K562 (cell line): ENCODE measurements around the gene MYO1D. TPM values are rescaled to one million over a fixed set of nuclear protein-coding genes. Genes with fewer than 3 reads are reported as not detected.

Experiments used
- BDP1 ChIP-seq: IDR thresholded peaks from 3 replicates; pipeline ENCODE4 v1.6.1; 2011; ENCODE audit not compliant: insufficient read length, insufficient read depth
- C11orf30 ChIP-seq: fragments of 450-650 bp; IDR thresholded peaks from 2 replicates; pipeline ENCODE4 v1.6.1; 2016; ENCODE audit warnings: low read depth, mild to moderate bottlenecking
- CREM ChIP-seq: IDR thresholded peaks from 2 replicates; pipeline ENCODE4 v1.6.1; 2014; ENCODE audit warnings: antibody characterized with exemption, low read depth
- CSDE1 ChIP-seq, 2 experiments: fragments of 450-650 bp; IDR thresholded peaks; 2 replicates each; pipeline ENCODE4 v1.6.1; 2016; ENCODE audit warnings: mild to moderate bottlenecking in 1 of 2
- DACH1 ChIP-seq: fragments of 450-650 bp; IDR thresholded peaks from 2 replicates; pipeline ENCODE4 v1.6.1; 2018; ENCODE audit not compliant: partially characterized antibody
- TCF7L2 ChIP-seq: fragments of 150-350 bp; IDR thresholded peaks from 2 replicates; pipeline ENCODE4 v1.6.1; 2016; ENCODE audit warnings: low read depth, mild to moderate bottlenecking, low read length, moderate library complexity
- YY1 ChIP-seq, 3 experiments: IDR thresholded peaks; 2 replicates each; pipeline ENCODE4 v1.6.1; 2011; ENCODE audit warnings: low read length in 2 of 3, mild to moderate bottlenecking in 2 of 3, moderate library complexity in 2 of 3, borderline replicate concordance in 1 of 3, control low read depth in 1 of 3, low read depth in 1 of 3; ENCODE audit not compliant: insufficient read depth in 3 of 3, insufficient replicate concordance in 2 of 3, control insufficient read depth in 1 of 3, insufficient read length in 1 of 3; ENCODE audit errors: extremely low read depth in 1 of 3
- ZNF133 ChIP-seq: fragments of 250-450 bp; sonication (Bioruptor Pico); IDR thresholded peaks from 2 replicates; pipeline ENCODE4 v1.4.0; 2020; ENCODE audit warnings: mild to moderate bottlenecking
- ZNF354B ChIP-seq: fragments of 250-450 bp; sonication (Bioruptor Pico); IDR thresholded peaks from 2 replicates; pipeline ENCODE4 v1.4.0; 2020
- ZNF79 ChIP-seq: fragments of 250-450 bp; sonication (Bioruptor Pico); IDR thresholded peaks from 2 replicates; pipeline ENCODE4 v1.4.0; 2020; ENCODE audit warnings: low read depth, mild to moderate bottlenecking, moderate library complexity
- polyA plus RNA-seq, 8 experiments: library from polyadenylated mRNA; depleted of rRNA in 4 of 8; stranded (reverse) in 5 of 8; unstranded in 3 of 8; fragments of >200 nt; fragmentation: Nextera tagmentation in 2 of 8; fragmentation: Illumina TruSeq in 1 of 8; extraction: Ambion mirVana in 2 of 8; extraction: Trizol in 1 of 8; gene quantifications; 2 replicates each; pipeline versions ENCODE4 v1.2.1 to v1.2.3, GENCODE V29; 2011 to 2014; ENCODE audit warnings: inconsistent platforms in 1 of 8, missing spikeins in 1 of 8
- total RNA-seq, 7 experiments: library from RNA; depleted of rRNA in 6 of 7; stranded (reverse); fragments of >200 nt in 6 of 7; fragmentation: Illumina TruSeq in 2 of 7; extraction: Trizol in 2 of 7; gene quantifications; 2 replicates each; pipeline versions ENCODE4 v1.2.1 to v1.2.3, GENCODE V29; 2011 to 2021; ENCODE audit warnings: low replicate concordance in 1 of 7
- TF ChIP-seq, protein P1 (sequence below): fragments of 250-450 bp; sonication (Bioruptor Pico); IDR thresholded peaks from 2 replicates; pipeline ENCODE4 v1.8.0; 2022; ENCODE audit warnings: inconsistent platforms
- TF ChIP-seq, protein P2 (sequence below), 2 experiments: fragments of 450-650 bp in 1 of 2; sonication (generic) in 1 of 2; formaldehyde crosslinking; conservative IDR thresholded peaks; 2 replicates each; pipeline versions ENCODE4 v1.4.0 to v1.8.1; 2020 to 2022; ENCODE audit warnings: mild to moderate bottlenecking in 1 of 2, missing genetic modification reagents in 1 of 2
- TF ChIP-seq, protein P3 (sequence below), 2 experiments: fragments of 250-450 bp in 1 of 2; fragments of 450-650 bp in 1 of 2; sonication (Bioruptor Pico) in 1 of 2; IDR thresholded peaks; 2 replicates each; pipeline versions ENCODE4 v1.6.1 to v1.8.0; 2016 to 2021; ENCODE audit warnings: mild to moderate bottlenecking in 2 of 2, moderate library complexity in 2 of 2, missing compliant biosample characterization in 1 of 2, missing genetic modification characterization in 1 of 2
- TF ChIP-seq, protein P4 (sequence below), 2 experiments: fragments of 450-650 bp in 1 of 2; sonication (generic) in 1 of 2; formaldehyde crosslinking in 1 of 2; IDR thresholded peaks; 2 replicates each; pipeline versions ENCODE4 v1.7.1 to v1.9.0; 2016 to 2022; ENCODE audit warnings: inconsistent platforms in 1 of 2, mild to moderate bottlenecking in 1 of 2, missing genetic modification reagents in 1 of 2

The MYO1D gene
- total and polyA plus RNA-seq, 9 of the 15 experiments (the other 6 are each of a cell fraction or from before 2014, with no cell fraction given) = 2.1 to 71.2 (median 45.4) TPM

DNA sequence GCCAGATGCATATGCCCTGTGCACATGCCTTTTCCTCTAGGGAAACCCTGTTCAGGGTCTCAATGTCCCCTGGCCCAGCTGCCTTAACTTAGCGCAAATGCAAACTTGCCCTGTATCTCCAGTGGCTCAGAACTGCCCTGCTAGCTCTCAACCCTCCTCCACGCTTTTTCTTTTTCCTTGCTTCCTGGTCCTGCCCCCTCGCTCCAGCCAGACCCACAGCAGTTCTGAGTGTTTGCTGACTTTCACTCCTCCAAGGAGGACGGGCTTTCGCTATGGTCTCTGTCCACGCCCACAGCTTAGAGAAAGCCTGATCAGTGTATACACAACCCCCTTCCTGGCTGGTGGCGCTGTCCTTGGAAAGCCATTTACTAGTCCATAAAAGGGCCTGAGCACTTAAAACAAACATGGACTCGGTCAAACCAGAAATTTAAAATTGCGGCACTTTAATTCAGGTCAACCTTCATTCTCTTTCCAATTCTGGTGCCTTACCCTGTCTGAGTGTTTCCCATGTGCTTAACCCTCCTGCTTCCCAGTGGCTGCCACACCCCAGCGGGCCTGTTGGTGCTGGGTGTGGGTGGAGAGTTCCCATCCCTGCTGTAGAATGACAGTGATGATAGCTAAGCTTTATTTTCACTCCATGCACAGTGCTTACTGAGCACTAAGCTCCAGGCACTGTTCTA is 35.4 kb upstream of the MYO1D start (continued):
- TF ChIP-seq, protein P1, sequence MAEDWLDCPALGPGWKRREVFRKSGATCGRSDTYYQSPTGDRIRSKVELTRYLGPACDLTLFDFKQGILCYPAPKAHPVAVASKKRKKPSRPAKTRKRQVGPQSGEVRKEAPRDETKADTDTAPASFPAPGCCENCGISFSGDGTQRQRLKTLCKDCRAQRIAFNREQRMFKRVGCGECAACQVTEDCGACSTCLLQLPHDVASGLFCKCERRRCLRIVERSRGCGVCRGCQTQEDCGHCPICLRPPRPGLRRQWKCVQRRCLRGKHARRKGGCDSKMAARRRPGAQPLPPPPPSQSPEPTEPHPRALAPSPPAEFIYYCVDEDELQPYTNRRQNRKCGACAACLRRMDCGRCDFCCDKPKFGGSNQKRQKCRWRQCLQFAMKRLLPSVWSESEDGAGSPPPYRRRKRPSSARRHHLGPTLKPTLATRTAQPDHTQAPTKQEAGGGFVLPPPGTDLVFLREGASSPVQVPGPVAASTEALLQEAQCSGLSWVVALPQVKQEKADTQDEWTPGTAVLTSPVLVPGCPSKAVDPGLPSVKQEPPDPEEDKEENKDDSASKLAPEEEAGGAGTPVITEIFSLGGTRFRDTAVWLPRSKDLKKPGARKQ (CRISPR knock-in tag) = no peak
- TF ChIP-seq CREM (peak; percentile 49; the same call in 1 of the 2 replicates), ZNF133 (no peak), C11orf30 (peak; percentile 20; the same call in 1 of the 2 replicates), BDP1 (no peak), CSDE1 (IDR thresholded peaks at IDR 0.05) (peak in 1 of 2 experiments; percentile 34; a peak in 1 of 4 replicates), DACH1 (no peak), ZNF79 (CRISPR knock-in tag) (no peak), ZNF354B (no peak), TCF7L2 (no peak), YY1 (IDR thresholded peaks at IDR 0.05; ENCODE audit: borderline replicate concordance in 1 of 3, control insufficient read depth in 1 of 3, extremely low read depth in 1 of 3, insufficient read depth in 3 of 3, insufficient read length in 1 of 3, insufficient replicate concordance in 2 of 3, low read depth in 1 of 3, low read length in 2 of 3) (peak in 1 of 3 experiments; percentile 42)
- TF ChIP-seq, protein P2, sequence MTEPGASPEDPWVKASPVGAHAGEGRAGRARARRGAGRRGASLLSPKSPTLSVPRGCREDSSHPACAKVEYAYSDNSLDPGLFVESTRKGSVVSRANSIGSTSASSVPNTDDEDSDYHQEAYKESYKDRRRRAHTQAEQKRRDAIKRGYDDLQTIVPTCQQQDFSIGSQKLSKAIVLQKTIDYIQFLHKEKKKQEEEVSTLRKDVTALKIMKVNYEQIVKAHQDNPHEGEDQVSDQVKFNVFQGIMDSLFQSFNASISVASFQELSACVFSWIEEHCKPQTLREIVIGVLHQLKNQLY (CRISPR knock-in tag; conservative IDR thresholded peaks at IDR 0.05) = no peak
- TF ChIP-seq, protein P3, sequence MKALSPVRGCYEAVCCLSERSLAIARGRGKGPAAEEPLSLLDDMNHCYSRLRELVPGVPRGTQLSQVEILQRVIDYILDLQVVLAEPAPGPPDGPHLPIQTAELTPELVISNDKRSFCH (CRISPR knock-in tag; IDR thresholded peaks at IDR 0.05) = no peak
- TF ChIP-seq, protein P3 (tag; IDR thresholded peaks at IDR 0.05) = no peak
- TF ChIP-seq, protein P4, sequence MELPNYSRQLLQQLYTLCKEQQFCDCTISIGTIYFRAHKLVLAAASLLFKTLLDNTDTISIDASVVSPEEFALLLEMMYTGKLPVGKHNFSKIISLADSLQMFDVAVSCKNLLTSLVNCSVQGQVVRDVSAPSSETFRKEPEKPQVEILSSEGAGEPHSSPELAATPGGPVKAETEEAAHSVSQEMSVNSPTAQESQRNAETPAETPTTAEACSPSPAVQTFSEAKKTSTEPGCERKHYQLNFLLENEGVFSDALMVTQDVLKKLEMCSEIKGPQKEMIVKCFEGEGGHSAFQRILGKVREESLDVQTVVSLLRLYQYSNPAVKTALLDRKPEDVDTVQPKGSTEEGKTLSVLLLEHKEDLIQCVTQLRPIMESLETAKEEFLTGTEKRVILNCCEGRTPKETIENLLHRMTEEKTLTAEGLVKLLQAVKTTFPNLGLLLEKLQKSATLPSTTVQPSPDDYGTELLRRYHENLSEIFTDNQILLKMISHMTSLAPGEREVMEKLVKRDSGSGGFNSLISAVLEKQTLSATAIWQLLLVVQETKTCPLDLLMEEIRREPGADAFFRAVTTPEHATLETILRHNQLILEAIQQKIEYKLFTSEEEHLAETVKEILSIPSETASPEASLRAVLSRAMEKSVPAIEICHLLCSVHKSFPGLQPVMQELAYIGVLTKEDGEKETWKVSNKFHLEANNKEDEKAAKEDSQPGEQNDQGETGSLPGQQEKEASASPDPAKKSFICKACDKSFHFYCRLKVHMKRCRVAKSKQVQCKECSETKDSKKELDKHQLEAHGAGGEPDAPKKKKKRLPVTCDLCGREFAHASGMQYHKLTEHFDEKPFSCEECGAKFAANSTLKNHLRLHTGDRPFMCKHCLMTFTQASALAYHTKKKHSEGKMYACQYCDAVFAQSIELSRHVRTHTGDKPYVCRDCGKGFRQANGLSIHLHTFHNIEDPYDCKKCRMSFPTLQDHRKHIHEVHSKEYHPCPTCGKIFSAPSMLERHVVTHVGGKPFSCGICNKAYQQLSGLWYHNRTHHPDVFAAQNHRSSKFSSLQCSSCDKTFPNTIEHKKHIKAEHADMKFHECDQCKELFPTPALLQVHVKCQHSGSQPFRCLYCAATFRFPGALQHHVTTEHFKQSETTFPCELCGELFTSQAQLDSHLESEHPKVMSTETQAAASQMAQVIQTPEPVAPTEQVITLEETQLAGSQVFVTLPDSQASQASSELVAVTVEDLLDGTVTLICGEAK (IDR thresholded peaks at IDR 0.05) = peak; percentile 58; the same call in 1 of the 2 replicates
- TF ChIP-seq, protein P4 (CRISPR knock-in tag; IDR thresholded peaks at IDR 0.05) = no peak
